D721Med (cell line): ENCODE data around the gene WNT5B.

Experiments used
- DNase-seq: peaks from one replicate; pipeline ENCODE4 v3.0.0; 2011; ENCODE audit warnings: low spot score; ENCODE audit not compliant: insufficient read length
- FAIRE-seq: peaks from 2 replicates; lab custom pipeline; 2011; peaks lifted over from hg19 to GRCh38; lab: Jason Lieb, UNC
- TF ChIP-seq, protein P1 (sequence below): IDR thresholded peaks from 2 replicates; pipeline ENCODE4 v1.5.1; 2012; ENCODE audit warnings: mild to moderate bottlenecking, control low read depth; ENCODE audit not compliant: insufficient read depth; ENCODE audit errors: missing control alignments

WNT5B gene

DNA sequence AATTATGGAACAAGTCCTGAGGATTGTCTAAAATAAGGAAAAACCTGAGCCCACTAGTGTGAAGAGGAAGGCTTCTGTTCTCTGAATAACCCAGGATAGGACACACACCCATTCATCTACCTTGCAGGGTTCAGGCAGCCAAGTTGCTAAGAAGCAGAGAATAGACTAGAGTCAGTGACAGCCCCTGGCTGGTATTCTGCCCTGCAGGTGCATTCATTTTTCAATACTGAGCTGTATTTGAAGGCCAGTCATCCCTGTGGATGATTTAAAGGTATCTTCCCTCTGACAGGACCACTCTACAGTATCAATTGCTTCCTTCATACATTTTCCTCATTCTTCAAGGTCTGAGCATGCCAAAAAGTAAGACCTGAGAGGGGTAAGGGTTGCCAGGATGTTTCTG, 22.9 kb downstream of the WNT5B start:
- FAIRE-seq = no peak

DNA sequence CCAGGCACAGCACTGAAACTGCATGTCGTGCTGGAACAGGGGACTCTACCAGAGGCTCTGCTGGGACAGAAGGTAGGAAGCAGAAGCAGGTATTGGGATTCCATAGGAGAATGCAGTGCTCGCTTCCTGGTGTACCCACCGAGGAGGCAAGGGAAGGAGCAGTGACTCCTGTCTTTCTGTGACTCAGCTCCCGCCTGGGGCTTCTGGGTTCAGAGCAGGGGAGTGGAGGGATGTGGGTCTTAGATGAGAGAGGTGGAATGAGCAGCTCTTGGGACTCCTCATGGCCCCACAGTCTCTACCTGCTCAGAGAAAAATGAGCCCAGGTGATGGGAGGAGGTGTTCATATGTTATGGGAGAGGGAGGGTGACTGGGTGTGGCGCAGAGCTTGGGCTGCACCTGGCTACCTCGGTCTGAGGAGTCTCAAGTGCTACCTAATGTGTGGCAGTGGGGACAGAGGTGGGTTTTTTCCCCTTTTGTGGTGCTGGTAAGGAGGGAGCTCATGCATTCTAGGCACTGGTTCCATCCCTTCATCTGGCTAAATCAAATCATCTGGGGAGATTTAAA, 26.3 kb downstream of the WNT5B start:
- no peak for FAIRE-seq
- DNase-seq = no peak
- TF ChIP-seq, protein P1, sequence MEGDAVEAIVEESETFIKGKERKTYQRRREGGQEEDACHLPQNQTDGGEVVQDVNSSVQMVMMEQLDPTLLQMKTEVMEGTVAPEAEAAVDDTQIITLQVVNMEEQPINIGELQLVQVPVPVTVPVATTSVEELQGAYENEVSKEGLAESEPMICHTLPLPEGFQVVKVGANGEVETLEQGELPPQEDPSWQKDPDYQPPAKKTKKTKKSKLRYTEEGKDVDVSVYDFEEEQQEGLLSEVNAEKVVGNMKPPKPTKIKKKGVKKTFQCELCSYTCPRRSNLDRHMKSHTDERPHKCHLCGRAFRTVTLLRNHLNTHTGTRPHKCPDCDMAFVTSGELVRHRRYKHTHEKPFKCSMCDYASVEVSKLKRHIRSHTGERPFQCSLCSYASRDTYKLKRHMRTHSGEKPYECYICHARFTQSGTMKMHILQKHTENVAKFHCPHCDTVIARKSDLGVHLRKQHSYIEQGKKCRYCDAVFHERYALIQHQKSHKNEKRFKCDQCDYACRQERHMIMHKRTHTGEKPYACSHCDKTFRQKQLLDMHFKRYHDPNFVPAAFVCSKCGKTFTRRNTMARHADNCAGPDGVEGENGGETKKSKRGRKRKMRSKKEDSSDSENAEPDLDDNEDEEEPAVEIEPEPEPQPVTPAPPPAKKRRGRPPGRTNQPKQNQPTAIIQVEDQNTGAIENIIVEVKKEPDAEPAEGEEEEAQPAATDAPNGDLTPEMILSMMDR = no peak

More for the DNA sequence above, 22.9 kb downstream of the WNT5B start:
- TF ChIP-seq, protein P1 = no peak
- DNase-seq = no peak

DNA sequence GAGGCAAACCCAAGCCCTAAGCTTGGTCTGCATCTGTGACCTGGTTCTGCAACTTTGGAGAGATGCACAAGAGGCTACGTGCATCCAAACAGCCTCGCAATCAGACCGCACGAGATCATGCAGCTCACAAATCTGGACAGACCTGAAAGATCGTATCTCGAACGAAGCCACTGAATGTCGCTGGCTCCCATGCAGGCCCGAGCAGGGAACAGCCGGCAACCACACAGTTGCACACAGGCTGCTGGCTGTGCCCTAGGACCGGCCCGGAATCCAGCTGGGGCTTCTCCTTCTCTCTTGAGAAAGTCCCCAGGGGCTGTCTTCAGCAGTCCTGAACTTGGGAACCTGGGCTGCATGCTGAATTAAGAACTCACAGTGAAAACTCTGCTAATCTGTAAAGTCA, 27.9 kb downstream of the WNT5B start:
- FAIRE-seq = no peak
- TF ChIP-seq, protein P1 = no peak

DNA sequence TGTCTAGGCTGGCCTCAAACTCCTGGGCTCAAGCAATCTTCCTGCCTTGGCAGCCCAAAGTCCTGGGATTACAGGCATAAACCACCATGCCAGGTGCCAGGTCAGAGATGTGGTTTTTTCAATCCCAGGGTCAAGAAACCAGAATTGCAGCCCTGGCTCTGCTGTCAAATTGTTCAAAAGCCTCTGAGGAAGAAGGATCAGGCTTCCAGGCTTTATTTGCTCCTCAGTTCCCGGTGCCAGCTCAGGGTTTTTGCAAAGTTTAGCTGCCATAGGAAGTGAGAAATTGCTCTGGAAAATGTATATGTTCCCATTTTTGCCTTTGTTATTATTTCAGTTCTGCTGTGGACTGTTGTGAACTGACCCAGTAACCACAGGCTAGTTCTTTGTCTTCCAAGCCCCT, 28.7 kb downstream of the WNT5B start:
- TF ChIP-seq, protein P1 = no peak
- FAIRE-seq (no peak), DNase-seq (no peak)

More for the DNA sequence above, 27.9 kb downstream of the WNT5B start:
- no peak for DNase-seq

DNA sequence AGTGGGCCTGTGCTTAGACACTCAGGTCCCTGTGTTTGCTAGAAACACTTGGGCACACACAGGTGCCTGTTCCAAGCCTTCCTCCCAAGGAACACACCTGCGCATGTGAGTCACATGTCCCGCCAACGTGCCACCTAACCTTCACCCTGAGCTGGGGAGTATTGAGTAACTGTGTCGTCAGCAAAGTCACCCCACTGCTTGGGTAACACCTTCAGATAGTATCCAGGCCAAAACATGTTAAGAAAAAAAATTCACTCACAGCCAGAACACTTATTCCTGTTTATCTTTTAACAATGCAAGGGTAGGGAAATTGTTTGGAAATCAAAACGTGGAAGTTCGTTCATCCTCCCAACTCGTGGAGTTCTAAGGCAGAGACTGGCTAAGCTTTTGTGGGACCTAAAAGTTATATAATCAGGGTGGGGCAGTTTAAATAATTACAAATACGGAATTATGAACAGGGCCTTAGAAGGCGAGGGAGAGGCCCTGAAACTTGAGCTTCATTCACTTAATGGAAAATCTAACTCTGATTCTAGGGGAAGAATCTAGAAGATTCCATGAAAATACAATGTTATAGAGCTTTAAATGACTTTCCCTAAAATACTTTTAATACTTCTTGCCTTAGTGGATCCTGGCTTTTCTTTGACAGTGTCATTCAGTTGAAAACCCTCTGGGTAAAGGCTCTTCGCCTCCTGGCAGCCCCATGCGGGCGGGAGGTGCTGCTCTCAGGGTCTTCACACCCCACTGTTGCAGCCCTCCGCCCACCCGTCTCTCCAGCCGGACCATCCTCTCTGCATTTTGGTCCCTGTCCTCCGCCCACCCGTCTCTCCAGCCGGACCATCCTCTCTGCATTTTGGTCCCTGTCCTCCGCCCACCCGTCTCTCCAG, 31.5 kb downstream of the WNT5B start:
- TF ChIP-seq, protein P1 = no peak

DNA sequence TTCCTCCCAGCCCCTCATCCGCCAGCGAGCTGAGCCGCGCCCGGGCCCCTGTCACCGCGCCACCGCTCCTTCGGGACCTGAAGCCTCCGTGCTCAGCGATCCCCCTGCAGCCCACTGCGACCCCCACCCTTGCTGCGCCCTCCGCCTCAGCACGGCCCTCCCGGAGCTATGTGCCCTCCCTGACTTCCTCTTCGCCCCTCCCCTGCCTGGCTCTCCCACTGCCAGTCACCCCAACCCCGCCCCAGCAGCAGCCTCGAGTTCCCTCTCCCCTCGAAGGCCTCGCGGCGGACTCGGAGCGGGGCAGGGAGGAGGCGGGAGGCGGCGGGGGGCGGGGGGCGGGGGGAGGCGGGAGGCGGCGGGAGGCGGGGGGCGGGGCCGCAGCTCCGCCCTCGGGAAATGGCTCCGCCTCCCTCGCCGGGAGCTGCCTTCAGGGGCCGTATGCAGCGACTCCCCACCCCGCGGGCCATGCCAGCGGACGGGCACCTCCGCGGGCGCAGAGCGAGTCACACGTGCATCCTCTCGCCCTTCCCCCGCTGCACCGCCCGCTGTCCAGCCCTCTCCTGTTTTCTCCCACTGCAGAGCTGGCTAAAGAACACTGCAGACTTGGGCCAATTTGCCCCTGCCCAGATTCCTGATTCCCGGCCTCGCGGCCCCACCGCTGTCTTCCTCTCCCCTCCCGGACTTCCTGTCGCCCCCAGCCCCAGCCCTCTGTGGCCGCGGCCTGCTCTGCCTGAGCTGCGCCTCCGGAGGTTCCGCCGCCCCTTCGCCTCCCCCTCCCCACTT, 32.7 kb downstream of the WNT5B start:
- TF ChIP-seq, protein P1 = no peak
- FAIRE-seq = no peak

More for the DNA sequence above, 31.5 kb downstream of the WNT5B start:
- no peak for DNase-seq
- FAIRE-seq = no peak

More for the DNA sequence above, 32.7 kb downstream of the WNT5B start:
- DNase-seq = peak; percentile 89
